Activated gamma-delta T cell (primary cell): Measurements from ENCODE around the gene OS9.

Experiments used
- DNase-seq: peaks from one replicate; lab custom pipeline; 2025; lab: John Stamatoyannopoulos, UW

The OS9 gene

GRCh38 chr12:57751788-57752667 is 58.1 kb downstream of the OS9 start, which contains the start of gene CDK4:
Gene CDK4, minus strand, starts transcription at chr12:57752310. Its CDS starts 593 bp downstream, at chr12:57751717.
- DNase-seq, result peak; percentile 99

- no peak for DNase-seq
Observed at GRCh38 chr12:57752668-57753000, 58.7 kb downstream of the OS9 start.

- no peak for DNase-seq
Observed at GRCh38 chr12:57753756-57754337, 59.9 kb downstream of the OS9 start.

GRCh38 chr12:57754411-57755193 is 60.7 kb downstream of the OS9 start, which contains the start of gene MARCHF9:
Gene MARCHF9, plus strand, starts transcription at chr12:57755103. Its CDS starts 426 bp downstream, at chr12:57755529.
- DNase-seq, result peak; percentile 59

GRCh38 chr12:57755194-57755453 is 61.2 kb downstream of the OS9 start:
- no peak for DNase-seq

GRCh38 chr12:57755454-57756372 is 61.8 kb downstream of the OS9 start:
- DNase-seq, result peak; percentile 44

GRCh38 chr12:57756406-57757341 is 62.7 kb downstream of the OS9 start:
- no peak for DNase-seq

- no peak for DNase-seq
Observed at GRCh38 chr12:57757771-57758170, 63.8 kb downstream of the OS9 start.

- no peak for DNase-seq
Observed at GRCh38 chr12:57758552-57759359, 64.8 kb downstream of the OS9 start.

- DNase-seq, result no peak
Observed at GRCh38 chr12:57759360-57759980, 65.5 kb downstream of the OS9 start.

GRCh38 chr12:57760347-57760982 is 66.5 kb downstream of the OS9 start:
- no peak for DNase-seq

GRCh38 chr12:57761391-57761998 is 67.6 kb downstream of the OS9 start:
- DNase-seq, result no peak

GRCh38 chr12:57762463-57762862 is 68.5 kb downstream of the OS9 start:
- DNase-seq, result no peak

- DNase-seq, result no peak
Observed at GRCh38 chr12:57763881-57764661, 70.1 kb downstream of the OS9 start.

GRCh38 chr12:57764662-57765002 is 70.7 kb downstream of the OS9 start:
- no peak for DNase-seq

- peak; percentile 24 for DNase-seq
Observed at GRCh38 chr12:57765003-57765697, 71.2 kb downstream of the OS9 start.
